ENCODE results near the gene NFIC. TPM values are rescaled to one million over a fixed set of nuclear protein-coding genes. Genes with fewer than 3 reads are reported as not detected.
"Not testable (repeated sequence)": the region's sequence is repeated elsewhere in the genome, so short reads cannot be mapped to it uniquely, and the experiment has no call there.

The NFIC gene
- total RNA-seq, 4 donors from 2014 or later: 34.7 to 191 (median 64.9) TPM

GRCh38 chr19:3452171-3452941 is 86.0 kb downstream of the NFIC start:
- peaks cover 0 to 76% (median 0%) of the 10 kb centered on the region in 3 donors for H3K36me3 ChIP-seq
- DNase-seq: no peak
- H3K27me3 ChIP-seq: no peaks in the 10 kb centered on the region
- H3K27ac ChIP-seq: peak overlapping the region in 1 of 4 donors; percentile 26
- no peaks in the 10 kb centered on the region for H3K9me3 ChIP-seq
- TF ChIP-seq CTCF (IDR thresholded peaks at IDR 0.05) (no peak), POLR2A (IDR thresholded peaks at IDR 0.05) (no peak)
- H3K4me1 ChIP-seq: peaks cover 0 to 11% (median 0%) of the 10 kb centered on the region in 4 donors
- H3K4me3 ChIP-seq: no peak overlapping the region

GRCh38 chr19:3452942-3453214 is 86.5 kb downstream of the NFIC start:
- H3K4me3 ChIP-seq, H3K27me3 ChIP-seq, H3K9me3 ChIP-seq, DNase-seq: not testable (repeated sequence)
- H3K4me1 ChIP-seq: peaks cover 0 to 17% (median 0%) of the 10 kb centered on the region in 4 donors
- peak overlapping the region in 1 of 4 donors; percentile 26 for H3K27ac ChIP-seq
- peaks cover 0 to 78% (median 0%) of the 10 kb centered on the region in 3 donors for H3K36me3 ChIP-seq

DNA sequence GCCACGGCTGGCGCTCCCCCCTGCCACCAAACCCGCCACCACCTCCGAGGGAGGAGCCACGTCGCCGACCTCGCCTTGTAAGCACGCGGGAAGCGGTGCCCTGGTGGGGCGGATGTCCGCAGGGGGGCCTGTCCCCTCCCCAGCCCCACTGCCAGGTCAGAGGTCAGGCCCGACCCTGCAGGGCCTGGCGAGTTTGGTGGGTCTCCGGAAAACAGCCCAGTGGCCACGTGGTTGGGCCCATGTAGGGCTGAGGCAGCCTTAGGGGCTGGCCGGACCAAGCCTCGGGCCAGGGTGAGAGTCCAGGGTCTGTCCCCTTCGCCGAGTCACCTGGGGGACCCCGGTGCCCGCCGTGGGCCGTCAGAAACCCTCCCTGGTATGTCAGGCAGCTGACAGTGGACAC is 87.5 kb downstream of the NFIC start:
- peaks cover 0 to 70% (median 0%) of the 10 kb centered on the region in 3 donors for H3K36me3 ChIP-seq
- H3K27ac ChIP-seq: peak overlapping the region in 1 of 4 donors; percentile 19
- H3K4me1 ChIP-seq: peaks cover 0 to 26% (median 0%) of the 10 kb centered on the region in 4 donors
- no peak for TF ChIP-seq CTCF (IDR thresholded peaks at IDR 0.05)
- TF ChIP-seq POLR2A (IDR thresholded peaks at IDR 0.05): no peak
- no peaks in the 10 kb centered on the region for H3K9me3 ChIP-seq
- no peak for DNase-seq
- H3K27me3 ChIP-seq: no peaks in the 10 kb centered on the region
- no peak overlapping the region for H3K4me3 ChIP-seq

DNA sequence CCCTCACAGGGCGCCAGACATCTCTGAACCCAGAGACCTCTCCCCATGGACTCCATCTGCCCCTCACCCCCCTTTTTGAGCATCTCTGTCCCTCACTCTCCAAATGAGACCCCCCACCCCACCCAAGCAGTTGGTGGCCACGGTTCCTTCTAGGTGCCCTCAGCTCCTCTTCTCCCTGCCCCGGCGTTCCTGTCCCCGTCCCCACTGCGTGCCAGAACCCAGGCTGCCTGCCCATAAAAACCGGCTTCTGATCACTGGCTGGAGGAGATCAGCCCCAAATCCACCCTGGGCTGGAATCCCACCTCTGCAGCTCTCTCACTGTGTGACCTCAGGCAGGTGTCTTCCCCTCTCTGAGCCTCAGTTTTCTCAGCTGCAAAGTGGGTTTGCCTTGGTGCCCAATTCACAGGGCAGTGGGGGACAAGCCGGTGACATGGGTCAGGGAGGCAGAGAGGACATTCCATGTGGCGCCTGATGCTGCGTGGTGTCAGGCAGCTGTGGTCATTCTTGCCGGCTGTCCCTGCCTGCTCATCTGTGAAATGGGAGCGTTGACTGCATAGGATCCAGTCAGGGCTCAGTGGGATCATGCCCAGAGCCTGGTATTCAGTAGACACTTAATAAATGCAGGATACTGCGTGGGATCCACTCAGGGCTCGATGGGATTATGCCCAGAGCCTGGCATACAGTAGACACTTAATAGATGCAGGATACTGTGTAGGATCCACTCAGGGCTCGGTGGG is 88.4 kb downstream of the NFIC start:
- TF ChIP-seq CTCF (IDR thresholded peaks at IDR 0.05) (no peak), POLR2A (IDR thresholded peaks at IDR 0.05) (no peak)
- Histone ChIP-seq H3K27ac (no peak overlapping the region), H3K36me3 (peaks cover 0 to 60% (median 0%) of the 10 kb centered on the region in 3 donors)

GRCh38 chr19:3455393-3455955 is 89.1 kb downstream of the NFIC start:
- H3K27ac ChIP-seq: no peak overlapping the region
- no peak for TF ChIP-seq CTCF (IDR thresholded peaks at IDR 0.05)
- TF ChIP-seq POLR2A (IDR thresholded peaks at IDR 0.05): no peak
- DNase-seq: no peak
- peaks cover 0 to 61% (median 0%) of the 10 kb centered on the region in 3 donors for H3K36me3 ChIP-seq
- H3K4me3 ChIP-seq: no peak overlapping the region
- H3K27me3 ChIP-seq: no peaks in the 10 kb centered on the region
- no peaks in the 10 kb centered on the region for H3K9me3 ChIP-seq
- H3K4me1 ChIP-seq: peaks cover 0 to 32% (median 0%) of the 10 kb centered on the region in 4 donors

More for the DNA sequence above, 88.4 kb downstream of the NFIC start:
- peaks cover 0 to 32% (median 0%) of the 10 kb centered on the region in 4 donors for H3K4me1 ChIP-seq
- DNase-seq: no peak
- no peaks in the 10 kb centered on the region for H3K9me3 ChIP-seq
- H3K27me3 ChIP-seq: no peaks in the 10 kb centered on the region
- H3K4me3 ChIP-seq: no peak overlapping the region

Measured in Peyer's patch (tissue), 4 donors.